GM19238 (cell line): ENCODE data around the gene ANAPC1.
"Not testable (repeated sequence)": the region's sequence is repeated elsewhere in the genome, so short reads cannot be mapped to it uniquely, and the experiment has no call there.

Source experiments
- DNase-seq: peaks from one replicate; pipeline ENCODE4 v3.0.0; 2011; ENCODE audit warnings: low spot score; ENCODE audit not compliant: insufficient read length

The ANAPC1 gene

GRCh38 chr2:111735838-111736721 lies 147.9 kb downstream of the ANAPC1 start:
- not testable (repeated sequence) for DNase-seq

- not testable (repeated sequence) for DNase-seq
These were observed 148.6 kb downstream of the ANAPC1 start for GRCh38 chr2:111735420-111735819.

GRCh38 chr2:111729812-111730458 lies 154.1 kb downstream of the ANAPC1 start:
- not testable (repeated sequence) for DNase-seq

GRCh38 chr2:111727611-111728110 lies 156.3 kb downstream of the ANAPC1 start:
- not testable (repeated sequence) for DNase-seq

GRCh38 chr2:111725742-111726141 lies 158.3 kb downstream of the ANAPC1 start:
- not testable (repeated sequence) for DNase-seq

- not testable (repeated sequence) for DNase-seq
These were observed 164.4 kb downstream of the ANAPC1 start for GRCh38 chr2:111719610-111720009.
